Stimulated activated naive CD8-positive, alpha-beta T cell treated with anti-CD3 and anti-CD28 coated beads, Interleukin-15, amount 100 ng/mL, for 72 hours (primary cell): Measurements from ENCODE around the gene SLC2A5.

Experiments used
- ATAC-seq: fragments of 150-1000 bp; cut with Tn5 transposase; 2 replicates; pipeline ENCODE4 v1.10.0; 2021; ENCODE audit warnings: mild to moderate bottlenecking, moderate library complexity
- DNase-seq, 2 donors: peaks; one replicate each; pipeline ENCODE4 v3.0.0; 2021 to 2022
- H3K27ac Mint-ChIP-seq, 2 donors: one replicate each; pipeline ENCODE4 v1.8.0; 2022; ENCODE audit warnings: mild to moderate bottlenecking in 2 of 2, mixed read lengths in 2 of 2, moderate library complexity in 2 of 2
- H3K27me3 Mint-ChIP-seq: one replicate; pipeline ENCODE4 v1.8.0; 2022; ENCODE audit warnings: mixed read lengths
- H3K4me1 Mint-ChIP-seq: one replicate; pipeline ENCODE4 v1.8.0; 2022; ENCODE audit warnings: mild to moderate bottlenecking, mixed read lengths
- H3K4me3 Mint-ChIP-seq, 2 donors: one replicate each; pipeline ENCODE4 v1.8.0; 2022; ENCODE audit warnings: mild to moderate bottlenecking in 2 of 2, mixed read lengths in 2 of 2, moderate library complexity in 1 of 2
- H3K9me3 Mint-ChIP-seq, 2 donors: one replicate each; pipeline ENCODE4 v1.8.0; 2022; ENCODE audit warnings: mixed read lengths in 2 of 2

The SLC2A5 gene

DNA sequence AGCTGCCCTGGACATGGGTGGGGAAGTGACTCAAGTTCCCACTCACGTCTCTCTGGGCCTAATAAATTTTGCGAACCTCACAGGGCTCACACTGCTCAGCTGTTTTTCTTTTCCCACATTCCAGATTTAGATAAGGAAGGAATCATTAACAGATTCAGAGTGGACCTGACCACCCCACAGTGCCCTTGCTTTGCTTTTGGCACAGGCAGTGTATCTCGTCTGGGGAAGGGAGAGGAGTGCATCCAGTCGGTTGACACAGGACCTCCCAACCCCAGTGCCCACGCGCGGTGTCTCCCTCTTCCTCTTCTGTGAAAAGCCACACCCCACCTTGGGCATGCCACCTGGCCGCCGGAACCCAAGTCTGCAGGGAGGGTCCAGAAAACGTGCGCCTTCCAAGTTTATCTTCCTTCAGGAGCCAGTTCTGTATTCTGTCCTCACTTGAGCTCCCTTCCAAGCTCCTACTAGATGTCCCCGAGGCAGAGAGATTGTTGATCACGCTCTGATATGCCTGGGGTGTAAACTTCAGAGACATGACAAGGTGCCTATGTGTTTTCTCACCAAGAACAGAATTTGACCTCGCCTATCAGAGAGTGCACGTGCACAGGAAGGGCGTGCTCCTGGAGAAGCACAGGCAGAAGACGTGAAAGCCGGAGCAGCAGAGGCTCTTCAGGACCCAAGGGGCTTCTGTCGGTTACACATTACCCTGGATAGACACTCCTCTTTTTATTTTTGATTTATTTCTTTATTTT, 9.5 kb upstream of the SLC2A5 start:
- peaks cover 53% of the 10 kb centered on the region for H3K27me3 Mint-ChIP-seq
- ATAC-seq (no peak), DNase-seq (no peak)
- H3K4me1 Mint-ChIP-seq = peaks cover 51% of the 10 kb centered on the region
- no peak overlapping the region for H3K4me3 Mint-ChIP-seq
- H3K27ac Mint-ChIP-seq = no peak overlapping the region
- H3K9me3 Mint-ChIP-seq = no peaks in the 10 kb centered on the region

DNA sequence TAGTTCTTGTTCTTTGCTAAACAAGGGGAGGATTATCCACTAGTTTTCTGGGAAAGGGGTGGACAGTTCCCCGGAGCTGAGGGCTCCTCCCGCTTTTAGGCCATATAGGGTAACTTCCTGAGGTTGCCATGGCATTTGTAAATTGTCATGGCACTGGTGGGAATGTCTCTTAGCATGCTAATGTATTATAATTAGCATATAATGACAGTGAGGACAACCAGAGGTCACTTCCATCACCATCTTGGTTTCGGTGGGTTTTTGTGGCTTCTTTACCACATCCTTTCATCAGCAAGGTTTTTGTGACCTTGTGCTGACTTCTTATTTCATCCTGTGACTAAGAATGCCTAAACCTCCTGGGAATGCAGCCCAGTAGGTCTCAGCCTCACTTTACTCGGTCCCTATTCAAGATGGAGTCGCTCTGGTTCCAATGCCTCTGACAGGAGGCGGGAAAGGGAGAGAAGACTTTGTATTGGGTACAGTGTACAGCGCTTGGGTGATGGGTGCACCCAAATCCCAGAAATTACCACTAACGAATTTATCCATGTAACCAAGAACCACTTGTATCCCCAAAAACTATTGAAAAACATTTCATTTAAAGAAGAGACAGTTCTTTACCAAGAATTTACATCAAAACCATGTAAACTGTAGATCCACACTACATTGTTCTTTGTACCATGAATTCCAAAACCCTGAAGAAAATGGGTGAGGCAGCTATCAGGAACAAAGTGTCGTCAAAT, 8.7 kb upstream of the SLC2A5 start:
- Mint-ChIP-seq H3K27ac (peak overlapping the region in 1 of 2 donors; percentile 42), H3K4me1 (peaks cover 46% of the 10 kb centered on the region), H3K27me3 (peaks cover 61% of the 10 kb centered on the region), H3K4me3 (no peak overlapping the region), H3K9me3 (no peaks in the 10 kb centered on the region)
- peak; percentile 23 to 52 for DNase-seq
- peak; percentile 87 for ATAC-seq

DNA sequence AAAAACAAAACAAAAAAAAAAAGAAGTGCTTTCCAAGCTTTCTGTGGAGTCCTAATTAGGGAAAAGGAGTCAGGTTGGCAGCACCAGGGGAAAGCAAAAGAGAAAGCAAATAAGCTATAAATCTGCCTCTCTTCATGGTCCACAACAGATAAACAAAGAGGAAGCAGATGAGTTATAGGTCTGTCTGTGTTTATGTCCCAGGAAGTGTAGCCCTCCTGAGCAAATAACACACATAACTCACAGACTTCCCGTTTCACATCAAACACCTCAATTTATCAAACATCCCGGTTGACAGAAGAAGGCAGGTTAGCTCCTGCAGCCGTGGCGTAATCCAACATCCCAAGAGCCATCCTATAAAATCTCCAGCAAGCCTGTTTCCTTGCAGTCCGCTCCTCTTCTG, 5.6 kb upstream of the SLC2A5 start:
- Mint-ChIP-seq H3K27me3 (peaks cover 61% of the 10 kb centered on the region), H3K4me3 (no peak overlapping the region), H3K9me3 (no peaks in the 10 kb centered on the region), H3K27ac (no peak overlapping the region), H3K4me1 (peaks cover 40% of the 10 kb centered on the region)
- ATAC-seq = no peak
- no peak for DNase-seq

DNA sequence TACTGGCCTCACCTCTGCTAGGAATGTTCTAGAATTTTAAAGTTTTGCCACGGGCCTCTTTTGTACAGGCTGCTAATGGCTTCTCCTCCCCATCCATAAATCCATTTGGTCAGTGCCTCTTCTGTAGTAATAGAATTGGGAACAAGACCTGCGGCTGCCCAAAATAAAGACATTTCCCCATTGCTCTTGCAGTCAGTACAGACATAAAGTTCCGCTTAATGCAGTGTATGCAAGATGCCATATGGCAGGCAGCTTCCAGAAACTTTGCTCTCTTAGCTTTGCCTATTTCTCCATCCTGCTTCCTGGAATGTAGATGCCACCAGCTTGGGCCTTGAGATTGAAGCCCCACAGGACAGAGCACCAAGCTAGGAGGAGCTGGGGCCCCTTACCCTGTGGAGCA, 3.7 kb upstream of the SLC2A5 start:
- Mint-ChIP-seq H3K27ac (no peak overlapping the region), H3K9me3 (no peaks in the 10 kb centered on the region), H3K27me3 (peaks cover 42% of the 10 kb centered on the region), H3K4me3 (no peak overlapping the region), H3K4me1 (peaks cover 29% of the 10 kb centered on the region)
- no peak for ATAC-seq
- DNase-seq = no peak

DNA sequence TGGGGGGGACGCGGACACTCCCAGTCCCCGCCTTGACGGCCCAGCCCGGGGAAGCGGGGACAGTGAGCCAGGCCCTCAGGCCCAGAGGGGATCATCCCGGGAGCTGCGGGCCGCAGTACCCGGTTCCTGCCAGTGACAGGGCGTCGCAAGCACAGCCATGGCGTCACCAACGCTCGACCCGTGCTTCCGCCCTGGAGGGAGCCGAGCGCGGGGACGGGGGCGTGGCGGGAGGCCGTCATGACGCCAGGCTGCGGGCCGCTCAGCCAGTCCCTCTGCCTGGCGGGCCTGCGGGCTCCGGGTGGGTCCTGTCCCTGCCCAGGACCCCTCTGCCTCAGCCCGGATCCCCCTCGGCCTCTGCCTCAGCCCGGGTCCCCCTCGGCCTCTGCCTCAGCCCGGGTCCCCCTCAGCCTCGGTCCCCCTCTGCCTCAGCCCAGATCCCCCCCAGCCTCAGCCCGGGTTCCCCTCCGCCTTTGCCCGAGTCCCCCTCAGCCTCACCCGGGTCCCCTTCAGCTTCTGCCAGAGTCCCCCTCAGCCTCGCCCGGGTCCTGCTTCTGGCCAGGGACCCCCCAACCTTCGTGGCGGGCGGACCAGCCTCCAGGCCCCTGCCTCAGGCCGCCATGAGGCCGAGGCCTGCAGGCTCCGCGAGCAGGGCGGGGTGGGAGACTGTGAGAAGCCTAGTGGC, 2.3 kb upstream of the SLC2A5 start:
- H3K27me3 Mint-ChIP-seq = peaks cover 47% of the 10 kb centered on the region
- no peak overlapping the region for H3K27ac Mint-ChIP-seq
- DNase-seq (no peak), ATAC-seq (peak; percentile 26)
- H3K9me3 Mint-ChIP-seq = no peaks in the 10 kb centered on the region
- no peak overlapping the region for H3K4me3 Mint-ChIP-seq
- H3K4me1 Mint-ChIP-seq = peaks cover 25% of the 10 kb centered on the region

DNA sequence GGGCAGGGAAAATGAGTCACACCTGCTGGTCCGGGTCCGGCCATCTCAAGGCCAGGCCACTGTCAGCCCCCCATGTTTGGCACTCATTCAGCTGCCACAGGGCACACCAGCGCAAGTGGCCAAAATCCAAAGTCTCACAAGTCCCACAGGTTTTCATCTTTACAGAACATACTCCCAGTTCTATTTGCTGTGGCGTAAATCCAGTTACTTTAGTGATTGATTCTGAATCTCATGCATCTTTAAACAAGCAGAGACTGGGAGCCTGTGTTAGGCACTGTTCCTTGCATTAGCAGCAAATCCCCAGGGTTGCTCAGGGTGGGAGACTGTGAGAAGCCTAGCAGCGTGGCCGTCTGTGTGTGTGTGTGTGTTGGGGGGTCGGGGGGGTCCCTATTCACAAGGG, 1.1 kb upstream of the SLC2A5 start:
- H3K9me3 Mint-ChIP-seq = no peaks in the 10 kb centered on the region
- no peak overlapping the region for H3K27ac Mint-ChIP-seq
- peaks cover 35% of the 10 kb centered on the region for H3K27me3 Mint-ChIP-seq
- H3K4me3 Mint-ChIP-seq = no peak overlapping the region
- ATAC-seq = no peak
- H3K4me1 Mint-ChIP-seq = peaks cover 17% of the 10 kb centered on the region
- no peak for DNase-seq

DNA sequence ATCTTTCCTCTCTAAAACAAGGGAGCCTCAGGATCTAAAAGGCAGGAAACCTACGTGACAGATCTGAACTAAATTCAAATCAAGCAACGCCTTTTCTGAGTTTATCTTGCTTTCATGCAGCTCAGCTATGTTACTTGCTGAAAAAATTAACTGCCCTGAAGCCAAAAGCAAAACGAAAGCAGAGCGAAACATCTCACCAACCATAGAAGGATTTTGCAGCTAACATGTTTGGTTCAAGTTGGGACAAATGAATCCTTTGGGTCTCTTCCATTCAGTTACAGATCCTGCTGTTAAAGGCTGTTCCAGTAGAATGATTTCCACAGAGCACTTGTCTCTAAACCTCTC, 482 bp downstream of the SLC2A5 start:
- no peak for ATAC-seq
- DNase-seq = no peak
- Mint-ChIP-seq H3K4me1 (peaks cover 7% of the 10 kb centered on the region), H3K27me3 (peaks cover 19% of the 10 kb centered on the region), H3K9me3 (no peaks in the 10 kb centered on the region), H3K4me3 (no peak overlapping the region), H3K27ac (no peak overlapping the region)

DNA sequence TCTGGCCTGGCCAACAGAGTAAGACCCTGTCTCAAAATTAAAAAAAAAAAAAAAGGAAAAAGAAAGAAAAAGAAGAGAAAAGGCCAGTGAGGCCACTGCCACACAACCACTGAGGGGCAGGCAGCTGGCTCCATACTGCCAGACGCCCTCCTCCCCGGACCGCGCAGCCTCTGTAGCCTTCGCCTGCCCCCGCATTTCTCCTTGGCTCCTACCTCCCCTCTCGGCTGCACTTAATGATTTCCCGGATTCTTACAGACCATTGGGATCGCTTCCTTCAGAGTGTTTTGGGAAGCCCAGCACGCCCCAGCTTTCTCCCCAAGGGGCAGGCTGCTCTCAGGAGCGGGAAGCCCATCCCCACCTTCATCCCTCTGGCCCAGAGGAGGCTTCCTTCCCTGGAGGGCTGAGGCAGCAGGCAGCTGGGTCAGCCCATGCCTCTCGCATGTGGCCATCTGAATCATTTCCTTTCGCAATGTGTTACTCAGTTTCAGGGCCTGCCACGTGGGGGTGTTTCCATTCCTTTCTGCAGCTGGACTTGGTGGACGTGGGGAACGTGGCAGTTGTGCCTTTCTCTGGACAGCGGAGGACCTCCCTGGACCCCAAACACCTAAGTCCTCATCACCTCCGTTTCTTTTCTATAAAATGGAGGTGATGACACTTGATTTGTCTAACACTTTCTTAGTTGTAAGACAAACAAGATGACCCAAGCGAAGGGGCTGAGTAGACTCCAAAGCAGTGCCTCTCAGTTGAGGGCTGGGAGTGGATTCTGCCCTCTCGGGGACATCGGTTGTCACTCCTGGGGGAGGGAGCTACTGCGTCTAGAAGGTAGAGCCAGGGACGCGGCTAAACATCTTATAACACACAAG, 2.3 kb downstream of the SLC2A5 start:
- no peaks in the 10 kb centered on the region for H3K9me3 Mint-ChIP-seq
- no peak overlapping the region for H3K4me3 Mint-ChIP-seq
- no peak overlapping the region for H3K27ac Mint-ChIP-seq
- DNase-seq (no peak), ATAC-seq (no peak)
- H3K27me3 Mint-ChIP-seq = peaks cover 9% of the 10 kb centered on the region
- peaks cover 7% of the 10 kb centered on the region for H3K4me1 Mint-ChIP-seq

DNA sequence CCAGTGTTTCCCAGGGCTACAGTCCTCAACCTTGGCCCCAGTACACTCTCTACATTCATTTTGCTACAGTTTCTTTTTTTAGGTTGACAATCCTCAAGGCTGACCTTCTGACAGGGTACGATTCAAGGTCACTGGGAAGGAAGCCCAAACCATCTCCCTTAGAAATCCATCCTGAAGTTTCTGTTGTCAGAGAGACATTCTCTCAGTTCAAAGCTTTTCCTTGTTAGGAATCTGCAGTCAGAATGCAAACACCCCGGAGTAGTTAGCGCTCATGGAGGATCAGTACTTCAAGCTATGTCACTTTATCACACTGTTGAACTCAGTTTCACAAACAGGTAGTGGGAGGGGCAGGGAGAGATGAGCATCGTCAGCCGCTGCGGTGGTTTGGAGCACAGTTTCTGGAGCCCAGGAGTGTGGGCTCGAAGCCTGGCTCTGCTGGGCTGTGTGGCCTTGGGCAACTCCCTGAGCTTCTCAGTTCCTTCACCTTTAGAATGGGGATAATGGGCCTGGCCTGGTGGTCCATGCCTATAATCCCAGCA, 4.2 kb downstream of the SLC2A5 start:
- Mint-ChIP-seq H3K4me3 (no peak overlapping the region), H3K27me3 (peaks cover 9% of the 10 kb centered on the region), H3K9me3 (no peaks in the 10 kb centered on the region), H3K27ac (no peak overlapping the region), H3K4me1 (peaks cover 7% of the 10 kb centered on the region)
- DNase-seq (no peak), ATAC-seq (no peak)

DNA sequence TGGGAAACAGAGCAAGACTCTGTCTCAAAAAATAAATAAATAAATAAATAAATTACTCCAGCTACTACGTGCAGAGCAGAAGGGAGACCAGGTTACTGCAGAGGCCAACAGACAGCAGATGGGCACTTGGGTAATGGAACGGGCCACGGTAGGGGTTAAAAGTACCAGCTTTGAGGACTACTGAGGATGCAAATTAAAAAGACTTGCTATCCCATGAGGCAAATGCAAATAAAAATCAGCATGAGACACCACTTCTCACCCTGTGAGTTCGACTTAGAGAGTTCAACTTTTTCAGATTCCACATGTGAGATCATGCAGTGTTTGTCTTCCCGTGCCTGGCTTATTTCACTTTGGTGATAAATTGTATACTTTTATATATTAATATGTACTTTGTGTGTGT, 6.6 kb downstream of the SLC2A5 start:
- no peaks in the 10 kb centered on the region for H3K9me3 Mint-ChIP-seq
- no peak overlapping the region for H3K4me3 Mint-ChIP-seq

DNA sequence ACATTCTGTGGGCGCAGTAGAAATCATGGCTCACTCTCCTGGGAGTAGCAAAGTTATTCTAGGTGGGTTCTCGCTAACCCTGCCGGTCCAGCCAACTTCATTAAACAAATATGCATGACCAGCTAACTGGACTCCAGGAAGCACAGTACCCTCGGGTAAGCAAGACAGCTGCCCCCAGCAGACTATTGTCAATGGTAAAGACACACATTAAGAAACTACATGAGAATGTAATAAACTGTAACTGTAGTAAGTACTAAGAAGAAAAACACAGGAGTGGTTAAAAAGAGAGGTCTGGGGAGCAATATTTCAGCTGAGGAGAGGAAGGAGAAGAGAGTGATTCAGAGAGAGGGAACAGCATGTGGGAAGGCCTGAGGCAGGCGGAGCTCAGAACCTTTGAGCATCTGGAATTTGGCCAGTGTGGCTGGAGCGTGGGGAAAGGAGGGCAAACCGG, 7.4 kb downstream of the SLC2A5 start:
- Mint-ChIP-seq H3K9me3 (no peaks in the 10 kb centered on the region), H3K27me3 (peaks cover 3% of the 10 kb centered on the region), H3K27ac (no peak overlapping the region), H3K4me3 (no peak overlapping the region), H3K4me1 (no peaks in the 10 kb centered on the region)
- ATAC-seq (no peak), DNase-seq (no peak)

More for the DNA sequence above, 6.6 kb downstream of the SLC2A5 start:
- Mint-ChIP-seq H3K4me1 (no peaks in the 10 kb centered on the region), H3K27me3 (peaks cover 9% of the 10 kb centered on the region), H3K27ac (no peak overlapping the region)
- ATAC-seq = no peak
- DNase-seq = no peak

DNA sequence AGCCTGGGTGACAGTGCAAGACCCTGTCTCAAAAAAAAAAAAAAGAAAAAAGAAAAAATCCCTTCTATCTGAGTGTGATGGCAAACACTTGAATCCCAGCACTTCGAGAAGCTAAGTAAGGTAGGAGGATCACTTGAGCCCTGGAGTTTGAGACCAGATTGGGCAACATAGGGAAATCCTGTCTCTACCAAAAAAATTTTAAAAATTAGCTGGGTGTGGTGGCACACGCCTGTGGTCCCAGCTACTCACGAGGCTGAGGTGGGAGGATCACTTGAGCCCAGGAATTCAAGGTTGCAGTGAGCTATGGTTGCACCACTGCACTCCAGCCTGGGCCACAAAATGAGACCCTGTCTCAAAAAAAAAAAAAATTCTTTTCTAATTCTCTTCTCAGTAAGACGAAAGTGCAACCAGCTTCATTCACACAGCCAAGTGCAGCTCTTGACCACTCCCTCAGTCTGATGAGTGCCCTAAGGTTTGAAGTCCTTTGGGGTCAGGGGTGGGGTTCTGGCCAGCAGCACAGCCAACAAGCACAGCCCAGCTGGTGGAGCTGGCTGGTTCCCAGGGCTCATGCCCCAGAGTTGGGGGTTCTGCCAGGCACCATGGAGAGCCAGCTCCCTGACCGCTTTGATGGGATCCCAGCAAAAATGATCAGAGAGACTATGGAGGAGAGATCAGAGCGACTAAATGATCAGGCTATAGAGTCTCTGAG, 8.0 kb downstream of the SLC2A5 start:
- no peak overlapping the region for H3K27ac Mint-ChIP-seq
- H3K4me3 Mint-ChIP-seq = no peak overlapping the region
- H3K4me1 Mint-ChIP-seq = no peaks in the 10 kb centered on the region
- no peak for DNase-seq
- no peaks in the 10 kb centered on the region for H3K27me3 Mint-ChIP-seq
- no peak for ATAC-seq
- no peaks in the 10 kb centered on the region for H3K9me3 Mint-ChIP-seq

DNA sequence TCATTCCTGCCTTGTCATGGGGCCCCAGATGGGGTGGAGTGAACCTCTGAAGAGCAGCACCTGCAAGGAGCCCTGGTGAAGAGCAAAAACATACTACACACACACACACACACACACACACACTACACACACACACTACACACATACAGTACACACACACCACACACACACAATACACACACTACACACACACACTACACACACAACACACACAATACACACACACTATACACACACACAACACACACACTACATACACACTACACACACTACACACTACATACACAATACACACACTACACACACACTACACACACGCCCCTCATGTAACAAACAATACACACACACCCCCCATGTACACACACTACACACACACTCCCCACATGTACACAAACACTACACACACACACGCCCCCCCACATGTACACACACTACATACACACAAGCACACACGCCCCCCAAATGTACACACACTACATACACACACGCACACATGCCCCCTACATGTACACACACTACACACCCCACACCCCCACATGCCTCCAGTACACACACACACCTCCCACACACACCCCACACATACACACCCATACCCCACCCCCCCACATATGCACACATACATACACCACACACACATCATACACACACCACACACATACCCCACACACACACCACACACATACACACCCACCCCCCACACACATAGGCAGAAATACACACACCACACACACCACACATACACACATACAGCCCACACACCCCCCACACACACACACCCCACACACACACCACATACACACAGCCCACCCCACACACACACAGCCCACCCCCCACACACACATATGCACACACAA, 9.3 kb downstream of the SLC2A5 start:
- Mint-ChIP-seq H3K4me1 (no peaks in the 10 kb centered on the region), H3K9me3 (no peaks in the 10 kb centered on the region), H3K27me3 (no peaks in the 10 kb centered on the region), H3K27ac (no peak overlapping the region), H3K4me3 (no peak overlapping the region)
- ATAC-seq (no peak), DNase-seq (no peak)

DNA sequence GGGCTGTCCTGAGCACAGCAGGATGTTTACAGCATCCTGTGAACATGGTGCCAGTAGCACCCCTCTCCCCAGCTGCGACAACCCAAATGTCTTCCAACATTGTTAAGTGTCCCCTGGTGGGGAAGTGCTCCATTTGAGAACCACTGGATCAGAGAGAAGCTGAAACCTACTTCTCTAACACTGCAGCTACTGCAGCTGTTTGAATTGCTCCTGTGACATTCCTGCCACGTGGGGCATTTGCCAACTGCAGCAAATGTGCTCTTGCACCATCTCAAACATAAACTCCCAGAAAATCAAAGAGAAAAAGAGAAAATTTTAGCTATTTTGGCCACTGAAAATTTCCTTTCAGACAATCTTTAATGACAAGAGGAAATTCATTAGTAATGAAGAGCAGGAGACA, 11.0 kb downstream of the SLC2A5 start:
- H3K27ac Mint-ChIP-seq = no peak overlapping the region
- no peaks in the 10 kb centered on the region for H3K4me1 Mint-ChIP-seq

More for the DNA sequence above, 11.0 kb downstream of the SLC2A5 start:
- DNase-seq (no peak), ATAC-seq (no peak)
- Mint-ChIP-seq H3K4me3 (no peak overlapping the region), H3K27me3 (no peaks in the 10 kb centered on the region), H3K9me3 (no peaks in the 10 kb centered on the region)
